BLaER1 treated with 17β-estradiol and CSF1 and Interleukin-3, amounts not matched to agents 10 nM and 100 nM (cell line): ENCODE data around the gene IER5.
"Not testable (repeated sequence)": the region's sequence is repeated elsewhere in the genome, so short reads cannot be mapped to it uniquely, and the experiment has no call there.

ENCODE experiments used
- H3K27ac ChIP-seq, 11 experiments: shearing (Covaris generic); formaldehyde crosslinking; 2 replicates each; pipeline ENCODE4 v1.8.1; 2022
- H3K27me3 ChIP-seq, 11 experiments: shearing (Covaris generic); formaldehyde crosslinking; 2 replicates each; pipeline ENCODE4 v1.8.1; 2022
- H3K36me3 ChIP-seq, 11 experiments: shearing (Covaris generic); formaldehyde crosslinking; 2 replicates each; pipeline ENCODE4 v1.8.1; 2022
- H3K4me1 ChIP-seq, 10 experiments: shearing (Covaris generic); formaldehyde crosslinking; 2 replicates each; pipeline ENCODE4 v1.8.1; 2022
- H3K4me2 ChIP-seq, 11 experiments: shearing (Covaris generic); formaldehyde crosslinking; 2 replicates each; pipeline ENCODE4 v1.8.1; 2022
- H3K4me3 ChIP-seq, 10 experiments: shearing (Covaris generic); formaldehyde crosslinking; 2 replicates each; pipeline ENCODE4 v1.8.1; 2022
- H3K9ac ChIP-seq, 11 experiments: shearing (Covaris generic); formaldehyde crosslinking; 2 replicates each; pipeline ENCODE4 v1.8.1; 2022
- H3K9me3 ChIP-seq, 11 experiments: shearing (Covaris generic); formaldehyde crosslinking; replicated peaks in 1 of 11; 2 replicates each; pipeline ENCODE4 v1.8.1; 2022
- H4K20me1 ChIP-seq, 11 experiments: shearing (Covaris generic); formaldehyde crosslinking; 2 replicates each; pipeline ENCODE4 v1.8.1; 2022
- Cebpa-rat ChIP-seq, 11 experiments: shearing (Covaris generic); IDR thresholded peaks; 2 replicates each; pipeline ENCODE4 v1.8.1; 2022

The IER5 gene

GRCh38 chr1:181088079-181089016 lies at the start of gene IER5:
Gene IER5 (plus strand): TSS chr1:181088700. CDS start chr1:181088903, 203 bp downstream.
- H4K20me1 ChIP-seq = peaks cover 47 to 48% (median 48%) of the 10 kb centered on the region in 11 experiments
- peaks cover 39 to 71% (median 47%) of the 10 kb centered on the region in 10 experiments for H3K4me1 ChIP-seq
- peak within 1 kb of the TSS; percentile 90 to 97 (median 93) for H3K9ac ChIP-seq
- peak within 1 kb of the TSS; percentile 78 to 95 (median 89) for H3K4me2 ChIP-seq
- no peak for TF ChIP-seq Cebpa-rat (IDR thresholded peaks at IDR 0.05)
- peak within 1 kb of the TSS; percentile 78 to 96 (median 92) for H3K27ac ChIP-seq
- peak within 1 kb of the TSS; percentile 86 to 98 (median 96) for H3K4me3 ChIP-seq
- H3K9me3 ChIP-seq = no peaks in the 10 kb centered on the region
- H3K36me3 ChIP-seq = peaks cover 5 to 25% (median 17%) of the 10 kb centered on the region in 11 experiments; a peak in 15 of 22 replicates
- H3K27me3 ChIP-seq = no peaks in the 10 kb centered on the region

GRCh38 chr1:181040284-181040865 lies 48.1 kb upstream of the IER5 start:
- H3K4me3 ChIP-seq = no peak overlapping the region
- H3K27ac ChIP-seq = peak overlapping the region in 5 of 11 experiments; percentile 5 to 34 (median 15); a peak in 5 of 22 replicates
- peaks cover 0 to 3% (median 0%) of the 10 kb centered on the region in 11 experiments; a peak in 7 of 22 replicates for H3K9me3 ChIP-seq
- H4K20me1 ChIP-seq = peaks cover 0 to 4% (median 0%) of the 10 kb centered on the region in 11 experiments; a peak in 1 of 22 replicates
- H3K4me2 ChIP-seq = peak overlapping the region in 5 of 11 experiments; percentile 38 to 86 (median 73); a peak in 10 of 22 replicates
- peaks cover 37 to 96% (median 70%) of the 10 kb centered on the region in 10 experiments for H3K4me1 ChIP-seq
- H3K36me3 ChIP-seq = peaks cover 3 to 23% (median 13%) of the 10 kb centered on the region in 11 experiments; a peak in 17 of 22 replicates
- 0 out of 22 replicates have a peak overlapping the region, but pooled peaks of 1 of the 11 experiments have one; percentile 6 for H3K9ac ChIP-seq
- TF ChIP-seq Cebpa-rat (IDR thresholded peaks at IDR 0.05) = no peak
- no peaks in the 10 kb centered on the region for H3K27me3 ChIP-seq

- no peak overlapping the region for H3K4me3 ChIP-seq
- peaks cover 0 to 4% (median 0%) of the 10 kb centered on the region in 11 experiments; a peak in 1 of 22 replicates for H4K20me1 ChIP-seq
- peak in 10 of 11 experiments; percentile 8 to 64 (median 45); a peak in 8 of 22 replicates for TF ChIP-seq Cebpa-rat (IDR thresholded peaks at IDR 0.05)
- peak overlapping the region; percentile 7 to 86 (median 60); a peak in 20 of 22 replicates for H3K4me2 ChIP-seq
- H3K4me1 ChIP-seq = peaks cover 17 to 71% (median 49%) of the 10 kb centered on the region in 10 experiments; a peak in 19 of 20 replicates
- H3K36me3 ChIP-seq = peaks cover 6 to 42% (median 21%) of the 10 kb centered on the region in 11 experiments; a peak in 18 of 22 replicates
- H3K9me3 ChIP-seq = peaks cover 0 to 17% (median 8%) of the 10 kb centered on the region in 11 experiments; a peak in 13 of 22 replicates
- H3K9ac ChIP-seq = peak overlapping the region in 5 of 11 experiments; percentile 5 to 51 (median 29); a peak in 5 of 22 replicates
- no peaks in the 10 kb centered on the region for H3K27me3 ChIP-seq
- peak overlapping the region in 10 of 11 experiments; percentile 2 to 74 (median 56); a peak in 19 of 22 replicates for H3K27ac ChIP-seq
Measured at GRCh38 chr1:181043025-181043888, 45.2 kb upstream of the IER5 start.

GRCh38 chr1:181044449-181044966 lies 44.0 kb upstream of the IER5 start:
- H3K4me1 ChIP-seq = peaks cover 30 to 78% (median 62%) of the 10 kb centered on the region in 10 experiments
- peaks cover 0 to 4% (median 0%) of the 10 kb centered on the region in 11 experiments; a peak in 1 of 22 replicates for H4K20me1 ChIP-seq
- peak overlapping the region in 7 of 11 experiments; percentile 31 to 86 (median 80); a peak in 12 of 22 replicates for H3K4me2 ChIP-seq
- TF ChIP-seq Cebpa-rat (IDR thresholded peaks at IDR 0.05) = no peak
- peaks cover 0 to 17% (median 8%) of the 10 kb centered on the region in 11 experiments; a peak in 13 of 22 replicates for H3K9me3 ChIP-seq
- peak overlapping the region in 6 of 11 experiments; percentile 10 to 71 (median 36); a peak in 9 of 22 replicates for H3K9ac ChIP-seq
- no peaks in the 10 kb centered on the region for H3K27me3 ChIP-seq
- H3K4me3 ChIP-seq = no peak overlapping the region; a peak in 1 of 20 replicates
- peaks cover 5 to 35% (median 14%) of the 10 kb centered on the region in 11 experiments; a peak in 15 of 22 replicates for H3K36me3 ChIP-seq
- peak overlapping the region; percentile 33 to 69 (median 55); a peak in 18 of 22 replicates for H3K27ac ChIP-seq

- not testable (repeated sequence) for H3K4me2 ChIP-seq, H3K27ac ChIP-seq, H3K9ac ChIP-seq, H3K27me3 ChIP-seq, H3K4me3 ChIP-seq, H4K20me1 ChIP-seq
- peaks cover 36 to 66% (median 59%) of the 10 kb centered on the region in 10 experiments for H3K4me1 ChIP-seq
- peaks cover 5 to 44% (median 17%) of the 10 kb centered on the region in 11 experiments; a peak in 15 of 22 replicates for H3K36me3 ChIP-seq
- peaks cover 0 to 17% (median 8%) of the 10 kb centered on the region in 11 experiments; a peak in 13 of 22 replicates for H3K9me3 ChIP-seq
Measured at GRCh38 chr1:181045946-181046345, 42.6 kb upstream of the IER5 start.

GRCh38 chr1:181049378-181049777 lies 39.1 kb upstream of the IER5 start:
- Histone ChIP-seq H3K36me3 (peaks cover 7 to 76% (median 26%) of the 10 kb centered on the region in 11 experiments; a peak in 15 of 22 replicates), H3K27ac (peak overlapping the region in 1 of 11 experiments; percentile 28; a peak in 1 of 22 replicates), H3K9ac (no peak overlapping the region), H3K4me2 (peak overlapping the region in 10 of 11 experiments; percentile 52 to 72 (median 64); a peak in 18 of 22 replicates), H3K27me3 (no peaks in the 10 kb centered on the region), H4K20me1 (no peaks in the 10 kb centered on the region), H3K4me1 (peaks cover 19 to 39% (median 27%) of the 10 kb centered on the region in 10 experiments), H3K4me3 (no peak overlapping the region), H3K9me3 (peaks cover 0 to 17% (median 8%) of the 10 kb centered on the region in 11 experiments; a peak in 13 of 22 replicates)
- TF ChIP-seq Cebpa-rat (IDR thresholded peaks at IDR 0.05) = no peak

GRCh38 chr1:181050922-181051321 lies 37.6 kb upstream of the IER5 start:
- Histone ChIP-seq H3K9ac (no peak overlapping the region), H3K36me3 (peaks cover 0 to 76% (median 23%) of the 10 kb centered on the region in 11 experiments; a peak in 16 of 22 replicates), H4K20me1 (no peaks in the 10 kb centered on the region), H3K27me3 (no peaks in the 10 kb centered on the region), H3K9me3 (peaks cover 0 to 11% (median 2%) of the 10 kb centered on the region in 11 experiments; a peak in 13 of 22 replicates), H3K4me2 (no peak overlapping the region), H3K27ac (no peak overlapping the region), H3K4me1 (peaks cover 19 to 42% (median 20%) of the 10 kb centered on the region in 10 experiments), H3K4me3 (no peak overlapping the region)
- TF ChIP-seq Cebpa-rat (IDR thresholded peaks at IDR 0.05) = no peak
